CD8-positive, alpha-beta memory T cell (primary cell): ENCODE results near the gene RNU7-1. TPM values are rescaled to one million over a fixed set of nuclear protein-coding genes. Genes with fewer than 3 reads are reported as not detected.

ENCODE experiments used
- CTCF ChIA-PET: fragments of 350-600 bp; sonication (Branson Sonifier 250); formaldehyde crosslinking; loops from one replicate; lab custom pipeline; 2021; ENCODE audit warnings: antibody characterized with exemption; lab: Charles Lee
- POLR2A ChIA-PET: fragments of 350-600 bp; sonication (Branson Sonifier 250); formaldehyde crosslinking; loops from one replicate; lab custom pipeline; 2021; ENCODE audit warnings: antibody characterized with exemption; lab: Charles Lee
- DNase-seq, 5 donors: peaks; one replicate each; pipeline versions ENCODE4 v3.0.0 to v3.0.0-alpha.2; 2020 to 2022; ENCODE audit warnings: mixed read lengths in 1 of 5
- H3K27ac ChIP-seq: one replicate; pipeline ENCODE4 v1.7.0; 2013; ENCODE audit warnings: low read depth, mild to moderate bottlenecking, low read length, moderate library complexity
- H3K27me3 ChIP-seq: 2 replicates; pipeline ENCODE4 v1.7.0; 2013; ENCODE audit warnings: low read length, mild to moderate bottlenecking; ENCODE audit not compliant: insufficient read depth, poor library complexity, severe bottlenecking
- H3K36me3 ChIP-seq: 2 replicates; pipeline ENCODE4 v1.7.0; 2013; ENCODE audit warnings: mild to moderate bottlenecking, low read length, moderate library complexity; ENCODE audit not compliant: insufficient read depth
- H3K4me1 ChIP-seq: 2 replicates; pipeline ENCODE4 v1.7.0; 2013; ENCODE audit warnings: mild to moderate bottlenecking, low read length, moderate library complexity; ENCODE audit not compliant: insufficient read depth
- H3K4me3 ChIP-seq: 2 replicates; pipeline ENCODE4 v1.7.0; 2013; ENCODE audit warnings: mild to moderate bottlenecking, low read length
- H3K9me3 ChIP-seq: 2 replicates; pipeline ENCODE4 v1.7.0; 2013; ENCODE audit warnings: mild to moderate bottlenecking, low read length
- H3K27ac Mint-ChIP-seq, 8 donors: one replicate each; pipeline ENCODE4 v1.8.0; 2020 to 2021; ENCODE audit warnings: mixed read lengths in 8 of 8, mild to moderate bottlenecking in 6 of 8, inconsistent platforms in 3 of 8, moderate library complexity in 3 of 8
- H3K27me3 Mint-ChIP-seq, 2 donors: one replicate each; pipeline ENCODE4 v1.8.0; 2020 to 2021; ENCODE audit warnings: mixed read lengths in 2 of 2, mild to moderate bottlenecking in 1 of 2, moderate library complexity in 1 of 2
- H3K36me3 Mint-ChIP-seq, 3 donors: one replicate each; pipeline ENCODE4 v1.8.0; 2020 to 2021; ENCODE audit warnings: mixed read lengths in 3 of 3, inconsistent platforms in 1 of 3, mild to moderate bottlenecking in 1 of 3
- H3K4me1 Mint-ChIP-seq, 3 donors: one replicate each; pipeline ENCODE4 v1.8.0; 2020 to 2021; ENCODE audit warnings: mixed read lengths in 3 of 3, inconsistent platforms in 1 of 3, mild to moderate bottlenecking in 1 of 3
- H3K4me3 Mint-ChIP-seq, 7 donors: one replicate each; pipeline ENCODE4 v1.8.0; 2020 to 2021; ENCODE audit warnings: mixed read lengths in 7 of 7, mild to moderate bottlenecking in 6 of 7, moderate library complexity in 4 of 7, inconsistent platforms in 2 of 7
- H3K9me3 Mint-ChIP-seq, 5 donors: one replicate each; pipeline ENCODE4 v1.8.0; 2020 to 2022; ENCODE audit warnings: mixed read lengths in 5 of 5, mild to moderate bottlenecking in 3 of 5, moderate library complexity in 2 of 5, inconsistent platforms in 1 of 5
- polyA plus RNA-seq: library from polyadenylated mRNA; unstranded; fragments of 300-500 nt; fragmentation: Illumina TruSeq; gene quantifications from one replicate; pipeline ENCODE4 v1.2.3, GENCODE V29; 2021
- total RNA-seq, 2 experiments: library from RNA; stranded (reverse); gene quantifications; one replicate each; pipeline ENCODE4 v1.2.3, GENCODE V29; 2021

Gene RNU7-1
- total and polyA plus RNA-seq, 3 experiments from 2014 or later: not detected

DNA sequence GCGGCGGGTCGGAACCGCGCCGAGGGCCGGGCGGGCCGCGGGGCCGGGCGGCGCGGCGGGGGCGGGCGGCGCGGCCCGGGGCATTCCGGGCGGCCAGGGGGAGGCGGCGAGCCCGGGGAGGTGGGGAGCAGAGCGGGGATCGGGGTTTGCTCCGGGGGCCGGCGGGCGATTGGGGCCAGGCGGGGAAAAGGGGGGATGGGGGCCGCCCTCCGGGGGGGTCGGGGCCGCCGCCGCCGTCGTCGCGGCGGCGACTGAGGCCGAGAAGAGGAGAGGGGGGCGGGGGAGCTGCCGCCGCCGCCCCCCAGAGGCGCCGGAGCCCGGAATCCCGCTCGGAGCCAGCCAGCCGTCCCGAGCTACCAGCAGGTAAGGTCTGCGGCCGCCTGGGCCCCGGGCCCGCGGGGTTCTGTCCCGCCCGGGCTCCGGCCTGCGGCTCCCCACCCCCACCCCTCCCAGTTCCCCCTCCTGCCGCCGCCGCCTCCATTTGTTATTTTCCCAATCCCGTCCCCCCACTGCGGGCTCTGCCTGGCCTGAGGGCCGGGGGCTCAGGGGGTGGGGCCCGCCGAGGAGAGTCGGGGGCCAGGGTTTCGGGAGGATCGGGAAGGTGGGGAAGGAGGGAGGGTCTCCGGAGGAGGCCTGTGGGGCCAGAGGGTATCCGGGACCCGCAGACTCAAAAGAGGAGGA is 15.5 kb upstream of the RNU7-1 start:
- Mint-ChIP-seq H3K4me1 (peaks cover 36 to 62% (median 51%) of the 10 kb centered on the region in 3 donors), H3K36me3 (peaks cover 0 to 8% (median 3%) of the 10 kb centered on the region in 3 donors), H3K27ac (peak overlapping the region; percentile 68 to 99 (median 92)), H3K9me3 (no peaks in the 10 kb centered on the region), H3K27me3 (no peaks in the 10 kb centered on the region), H3K4me3 (peak overlapping the region; percentile 82 to 91 (median 87))
- H3K4me3 ChIP-seq: peak overlapping the region; percentile 47
- no peaks in the 10 kb centered on the region for H3K36me3 ChIP-seq
- ChIA-PET POLR2A (interaction anchor here (1.0 to 1.8 kb wide), 4 partner anchors 10 to 33 kb away, joined by 4 to 10 read pairs (median 6); partner anchors contain the start of genes C12orf57 and RNU7-1), CTCF (interaction anchor here (1.2 to 8.9 kb wide), 6 partner anchors 9 to 186 kb away, joined by 3 to 88 read pairs (median 68); partner anchors contain the start of genes C12orf57, RNU7-1, SPSB2 and TPI1)
- H3K9me3 ChIP-seq: no peaks in the 10 kb centered on the region
- peaks cover 55% of the 10 kb centered on the region for H3K4me1 ChIP-seq
- peak in 1 of 5 donors; percentile 59 for DNase-seq
- peak overlapping the region; percentile 65 for H3K27ac ChIP-seq
- no peaks in the 10 kb centered on the region for H3K27me3 ChIP-seq

DNA sequence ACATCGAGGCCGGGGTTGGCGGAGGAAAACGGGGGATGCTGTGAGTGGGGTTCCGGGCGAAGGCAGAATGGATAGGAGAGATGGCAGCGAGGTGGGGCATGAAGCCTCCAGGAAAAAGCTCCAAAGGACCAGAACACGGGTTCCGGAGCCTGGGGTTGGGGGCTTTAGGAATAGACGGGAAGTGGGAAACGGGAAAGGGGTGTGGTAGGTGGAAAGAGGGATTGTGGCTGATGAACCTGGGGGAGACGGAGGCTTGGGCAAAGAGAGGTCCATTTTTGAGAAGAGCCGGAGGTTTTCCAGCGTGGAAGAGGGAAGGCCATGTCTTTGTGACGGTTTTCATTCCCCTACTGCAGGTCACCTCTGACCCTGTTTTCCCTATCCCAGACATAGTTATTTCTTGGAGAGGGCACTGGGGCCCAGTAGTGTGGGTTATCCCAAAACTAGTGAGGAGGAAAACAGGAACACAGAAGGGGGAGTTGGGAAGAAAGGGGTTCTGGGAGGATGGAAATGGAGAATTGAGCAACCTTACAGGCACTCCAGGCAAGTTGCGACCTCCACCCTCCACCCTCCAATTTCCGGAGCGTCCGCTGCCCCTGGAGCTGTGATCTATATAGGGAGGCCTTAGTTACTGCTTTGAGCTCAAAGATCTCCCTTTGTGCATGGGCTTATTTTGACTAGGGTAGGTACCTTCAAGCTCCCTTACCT is 14.8 kb upstream of the RNU7-1 start:
- DNase-seq: no peak
- no peaks in the 10 kb centered on the region for H3K27me3 Mint-ChIP-seq
- CTCF ChIA-PET: interaction anchor here (1.2 to 8.9 kb wide), 6 partner anchors 8 to 185 kb away, joined by 3 to 88 read pairs (median 68); partner anchors contain the start of genes C12orf57, RNU7-1, SPSB2 and TPI1
- peaks cover 0 to 11% (median 3%) of the 10 kb centered on the region in 3 donors for H3K36me3 Mint-ChIP-seq
- Histone ChIP-seq H3K27me3 (no peaks in the 10 kb centered on the region), H3K4me3 (peak overlapping the region; percentile 47), H3K36me3 (no peaks in the 10 kb centered on the region), H3K9me3 (no peaks in the 10 kb centered on the region), H3K4me1 (peaks cover 61% of the 10 kb centered on the region), H3K27ac (peak overlapping the region; percentile 65)
- peak overlapping the region; percentile 82 to 91 (median 87) for H3K4me3 Mint-ChIP-seq
- H3K9me3 Mint-ChIP-seq: no peaks in the 10 kb centered on the region
- H3K27ac Mint-ChIP-seq: peak overlapping the region; percentile 68 to 99 (median 92)
- POLR2A ChIA-PET: interaction anchor here (1.0 to 1.8 kb wide), 4 partner anchors 9 to 32 kb away, joined by 4 to 10 read pairs (median 6); partner anchors contain the start of genes C12orf57 and RNU7-1
- H3K4me1 Mint-ChIP-seq: peaks cover 37 to 65% (median 51%) of the 10 kb centered on the region in 3 donors

DNA sequence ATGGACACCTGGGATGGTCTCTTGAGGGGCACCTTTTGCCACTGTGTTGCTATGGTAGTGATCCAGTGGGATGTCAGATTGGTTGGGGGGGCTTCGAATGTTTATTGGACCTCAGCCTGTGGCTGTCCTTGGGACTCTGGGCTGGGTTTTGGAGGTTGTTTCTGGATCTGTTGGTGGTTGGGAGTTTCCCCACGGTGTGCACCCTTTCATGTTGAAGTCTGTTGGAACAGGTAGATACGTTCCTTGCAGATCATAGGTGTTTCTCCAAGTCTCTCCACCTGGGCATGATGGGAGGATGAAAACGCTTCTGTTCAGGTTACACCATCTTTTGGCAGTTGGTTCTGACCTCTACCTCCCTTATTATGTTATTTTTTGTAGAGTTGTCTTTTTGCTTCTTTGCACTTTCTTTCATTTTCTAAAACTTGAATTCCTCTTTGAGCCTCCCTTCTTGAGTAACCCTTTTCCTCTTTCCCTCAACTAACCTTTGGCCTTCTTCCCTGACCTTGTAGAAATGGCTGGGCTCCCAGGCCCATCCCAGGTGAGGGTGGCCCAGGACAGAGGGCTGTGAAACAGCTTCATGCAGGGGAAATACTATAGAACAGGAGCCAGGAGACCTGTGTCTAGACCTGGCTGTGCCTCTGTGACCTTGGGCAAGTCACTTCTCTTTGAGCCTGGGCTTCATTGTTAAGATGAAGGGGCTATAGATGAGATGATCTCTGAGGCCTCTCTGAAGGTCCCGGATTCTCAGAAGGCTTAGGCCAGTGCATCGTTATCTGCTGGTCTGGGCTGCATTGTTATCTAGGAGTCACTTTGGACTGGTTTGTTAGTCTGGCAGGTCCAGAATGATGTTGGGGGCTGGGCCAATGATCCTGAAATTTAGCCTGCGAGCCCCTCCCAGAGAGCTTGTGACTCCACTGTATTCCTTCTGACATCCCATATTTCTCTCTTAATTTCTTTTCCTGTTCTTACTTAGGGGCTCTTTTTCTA is 13.9 kb upstream of the RNU7-1 start:
- peak overlapping the region; percentile 82 to 91 (median 87) for H3K4me3 Mint-ChIP-seq
- H3K27ac Mint-ChIP-seq: peak overlapping the region; percentile 68 to 96 (median 92)
- Histone ChIP-seq H3K4me1 (peaks cover 54% of the 10 kb centered on the region), H3K9me3 (no peaks in the 10 kb centered on the region), H3K4me3 (peak overlapping the region; percentile 47), H3K36me3 (no peaks in the 10 kb centered on the region), H3K27me3 (no peaks in the 10 kb centered on the region), H3K27ac (peak overlapping the region; percentile 65)
- no peak for DNase-seq
- H3K36me3 Mint-ChIP-seq: peaks cover 0 to 18% (median 5%) of the 10 kb centered on the region in 3 donors
- no peaks in the 10 kb centered on the region for H3K27me3 Mint-ChIP-seq
- CTCF ChIA-PET: interaction anchor here (1.2 to 8.9 kb wide), 6 partner anchors 8 to 184 kb away, joined by 3 to 88 read pairs (median 68); partner anchors contain the start of genes C12orf57, RNU7-1, SPSB2 and TPI1
- no peaks in the 10 kb centered on the region for H3K9me3 Mint-ChIP-seq
- POLR2A ChIA-PET: interaction anchor here (0.9 to 1.8 kb wide), 3 partner anchors 8 to 31 kb away, joined by 3 to 10 read pairs (median 7); no protein-coding TSS in a partner anchor
- peaks cover 29 to 65% (median 42%) of the 10 kb centered on the region in 3 donors for H3K4me1 Mint-ChIP-seq

DNA sequence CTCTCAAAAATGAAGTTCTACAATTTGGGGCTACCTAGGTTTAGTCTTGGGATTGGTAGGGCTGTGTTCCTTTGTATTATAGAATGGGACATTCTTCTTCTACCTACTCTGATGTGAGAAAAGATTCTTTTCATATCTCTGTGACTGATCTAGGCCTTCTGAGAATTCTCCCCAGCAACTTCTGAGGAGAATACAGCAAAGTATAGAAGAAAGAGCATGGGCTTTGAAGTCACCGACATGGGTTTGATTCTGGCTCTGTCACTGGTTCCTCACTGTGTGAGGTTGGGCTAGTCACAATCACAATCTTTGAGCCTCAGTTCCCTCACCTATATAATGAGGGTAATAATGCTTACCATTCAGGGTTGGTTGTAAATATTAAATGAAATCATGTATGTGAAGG is 10.8 kb upstream of the RNU7-1 start:
- ChIA-PET CTCF (interaction anchor here (22.6 kb wide), 1 partner anchor 28 kb away, joined by 815 read pairs; no protein-coding TSS in a partner anchor), POLR2A (interaction anchor here (0.6 kb wide), 1 partner anchor 23 kb away, joined by 3 read pairs; no protein-coding TSS in a partner anchor)
- H3K36me3 Mint-ChIP-seq: peaks cover 0 to 38% (median 5%) of the 10 kb centered on the region in 3 donors
- no peak overlapping the region for H3K27ac ChIP-seq
- H3K4me3 ChIP-seq: no peak overlapping the region
- H3K27me3 Mint-ChIP-seq: no peaks in the 10 kb centered on the region
- no peaks in the 10 kb centered on the region for H3K9me3 Mint-ChIP-seq
- H3K27me3 ChIP-seq: no peaks in the 10 kb centered on the region
- DNase-seq: no peak
- H3K4me1 ChIP-seq: peaks cover 55% of the 10 kb centered on the region
- no peaks in the 10 kb centered on the region for H3K9me3 ChIP-seq
- peak overlapping the region in 6 of 8 donors; percentile 31 to 83 (median 66) for H3K27ac Mint-ChIP-seq
- H3K4me1 Mint-ChIP-seq: peaks cover 34 to 67% (median 46%) of the 10 kb centered on the region in 3 donors
- H3K4me3 Mint-ChIP-seq: peak overlapping the region in 2 of 7 donors; percentile 5 to 64
- no peaks in the 10 kb centered on the region for H3K36me3 ChIP-seq

DNA sequence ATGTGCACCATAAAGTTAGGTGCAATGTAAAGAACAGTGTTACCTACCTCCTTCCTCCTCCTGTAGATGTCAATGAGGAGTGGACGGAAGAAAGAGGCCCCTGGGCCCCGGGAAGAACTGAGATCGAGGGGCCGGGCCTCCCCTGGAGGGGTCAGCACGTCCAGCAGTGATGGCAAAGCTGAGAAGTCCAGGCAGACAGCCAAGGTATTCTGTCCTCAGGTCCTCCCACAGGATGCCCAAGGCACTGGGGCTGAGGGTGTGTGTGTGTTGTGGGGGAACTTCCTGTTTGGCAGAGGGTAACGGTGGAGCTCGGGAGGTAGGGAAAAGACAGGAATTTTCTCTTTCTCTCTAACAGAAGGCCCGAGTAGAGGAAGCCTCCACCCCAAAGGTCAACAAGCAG is 9.5 kb upstream of the RNU7-1 start:
- H3K27me3 Mint-ChIP-seq: peaks cover 0 to under 1% of the 10 kb centered on the region in 2 donors
- no peak overlapping the region for H3K4me3 ChIP-seq
- H3K36me3 ChIP-seq: no peaks in the 10 kb centered on the region
- ChIA-PET POLR2A (no interaction called here), CTCF (interaction anchor here (1.0 to 22.6 kb wide), 8 partner anchors 8 to 174 kb away, joined by 3 to 815 read pairs (median 6); partner anchors contain the start of genes ATN1, C12orf57, LPCAT3 and RNU7-1)
- peaks cover 55% of the 10 kb centered on the region for H3K4me1 ChIP-seq
- peak overlapping the region in 7 of 8 donors; percentile 9 to 93 (median 50) for H3K27ac Mint-ChIP-seq
- H3K27me3 ChIP-seq: no peaks in the 10 kb centered on the region
- no peaks in the 10 kb centered on the region for H3K9me3 Mint-ChIP-seq
- no peak for DNase-seq
- peak overlapping the region in 2 of 7 donors; percentile 33 to 72 for H3K4me3 Mint-ChIP-seq
- H3K36me3 Mint-ChIP-seq: peaks cover 0 to 35% (median 5%) of the 10 kb centered on the region in 3 donors
- no peak overlapping the region for H3K27ac ChIP-seq
- no peaks in the 10 kb centered on the region for H3K9me3 ChIP-seq
- H3K4me1 Mint-ChIP-seq: peaks cover 32 to 68% (median 47%) of the 10 kb centered on the region in 3 donors

DNA sequence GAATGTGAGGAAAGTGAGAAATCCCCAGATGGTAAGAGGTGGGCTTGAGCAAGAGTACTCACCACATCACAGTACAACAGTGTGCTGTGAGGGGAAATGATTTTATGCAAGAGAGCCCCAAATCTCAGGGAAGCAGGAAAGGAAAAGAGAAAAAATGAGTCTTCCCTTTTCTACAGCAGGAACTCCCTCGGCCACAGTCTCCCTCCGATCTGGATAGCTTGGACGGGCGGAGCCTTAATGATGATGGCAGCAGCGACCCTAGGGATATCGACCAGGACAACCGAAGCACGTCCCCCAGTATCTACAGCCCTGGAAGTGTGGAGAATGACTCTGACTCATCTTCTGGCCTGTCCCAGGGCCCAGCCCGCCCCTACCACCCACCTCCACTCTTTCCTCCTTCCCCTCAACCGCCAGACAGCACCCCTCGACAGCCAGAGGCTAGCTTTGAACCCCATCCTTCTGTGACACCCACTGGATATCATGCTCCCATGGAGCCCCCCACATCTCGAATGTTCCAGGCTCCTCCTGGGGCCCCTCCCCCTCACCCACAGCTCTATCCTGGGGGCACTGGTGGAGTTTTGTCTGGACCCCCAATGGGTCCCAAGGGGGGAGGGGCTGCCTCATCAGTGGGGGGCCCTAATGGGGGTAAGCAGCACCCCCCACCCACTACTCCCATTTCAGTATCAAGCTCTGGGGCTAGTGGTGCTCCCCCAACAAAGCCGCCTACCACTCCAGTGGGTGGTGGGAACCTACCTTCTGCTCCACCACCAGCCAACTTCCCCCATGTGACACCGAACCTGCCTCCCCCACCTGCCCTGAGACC is 8.0 kb upstream of the RNU7-1 start:
- H3K9me3 Mint-ChIP-seq: no peaks in the 10 kb centered on the region

More for the DNA sequence above, 8.0 kb upstream of the RNU7-1 start:
- peak overlapping the region; percentile 18 to 85 (median 73) for H3K4me3 Mint-ChIP-seq
- peaks cover 0 to 41% (median 5%) of the 10 kb centered on the region in 3 donors for H3K36me3 Mint-ChIP-seq
- Histone ChIP-seq H3K27me3 (no peaks in the 10 kb centered on the region), H3K36me3 (no peaks in the 10 kb centered on the region), H3K4me1 (peaks cover 44% of the 10 kb centered on the region), H3K27ac (no peak overlapping the region), H3K4me3 (no peak overlapping the region), H3K9me3 (no peaks in the 10 kb centered on the region)
- CTCF ChIA-PET: interaction anchor here (0.7 to 22.6 kb wide), 8 partner anchors 9 to 173 kb away, joined by 3 to 815 read pairs (median 4); partner anchors contain the start of genes ATN1 and SPSB2
- DNase-seq: no peak
- peak overlapping the region; percentile 74 to 97 (median 92) for H3K27ac Mint-ChIP-seq
- peaks cover 0 to 1% of the 10 kb centered on the region in 2 donors for H3K27me3 Mint-ChIP-seq
- POLR2A ChIA-PET: interaction anchor here (1.0 to 1.3 kb wide), 3 partner anchors 9 to 16 kb away, joined by 3 to 4 read pairs (median 3); partner anchors contain the start of gene PTPN6
- H3K4me1 Mint-ChIP-seq: peaks cover 24 to 58% (median 43%) of the 10 kb centered on the region in 3 donors
